ENCODE results near the gene STARD8.

Gene STARD8

GRCh38 chrX:68708503-68709290 lies 61.2 kb downstream of the STARD8 start:
- H3K9me3 ChIP-seq (ENCODE audit: control insufficient read depth, insufficient read depth, low read length) = peaks cover 3% of the 10 kb centered on the region
- H3K4me3 ChIP-seq (ENCODE audit: low read depth, low read length) = no peak overlapping the region
- H3K9ac ChIP-seq (ENCODE audit: low read depth, low read length) = no peak overlapping the region
- no peaks in the 10 kb centered on the region for H3K4me1 ChIP-seq (ENCODE audit: control insufficient read depth, insufficient read depth, low read length)
- H3K27me3 ChIP-seq (ENCODE audit: control insufficient read depth, insufficient read depth, low read length) = no peaks in the 10 kb centered on the region
- no peaks in the 10 kb centered on the region for H3K36me3 ChIP-seq (ENCODE audit: control insufficient read depth, insufficient read depth, low read length)

GRCh38 chrX:68710870-68711576 lies 63.6 kb downstream of the STARD8 start:
- peaks cover 3% of the 10 kb centered on the region for H3K9me3 ChIP-seq (ENCODE audit: control insufficient read depth, insufficient read depth, low read length)

GRCh38 chrX:68711845-68712244 lies 64.4 kb downstream of the STARD8 start:
- Histone ChIP-seq H3K9ac (ENCODE audit: low read depth, low read length) (no peak overlapping the region), H3K36me3 (ENCODE audit: control insufficient read depth, insufficient read depth, low read length) (no peaks in the 10 kb centered on the region), H3K27me3 (ENCODE audit: control insufficient read depth, insufficient read depth, low read length) (no peaks in the 10 kb centered on the region), H3K9me3 (ENCODE audit: control insufficient read depth, insufficient read depth, low read length) (peaks cover 3% of the 10 kb centered on the region), H3K4me3 (ENCODE audit: low read depth, low read length) (no peak overlapping the region), H3K4me1 (ENCODE audit: control insufficient read depth, insufficient read depth, low read length) (no peaks in the 10 kb centered on the region)

More at GRCh38 chrX:68710870-68711576, 63.6 kb downstream of the STARD8 start:
- H3K4me1 ChIP-seq (ENCODE audit: control insufficient read depth, insufficient read depth, low read length) = no peaks in the 10 kb centered on the region
- H3K9ac ChIP-seq (ENCODE audit: low read depth, low read length) = no peak overlapping the region
- H3K36me3 ChIP-seq (ENCODE audit: control insufficient read depth, insufficient read depth, low read length) = no peaks in the 10 kb centered on the region
- H3K27me3 ChIP-seq (ENCODE audit: control insufficient read depth, insufficient read depth, low read length) = no peaks in the 10 kb centered on the region
- no peak overlapping the region for H3K4me3 ChIP-seq (ENCODE audit: low read depth, low read length)

GRCh38 chrX:68714856-68715255 lies 67.4 kb downstream of the STARD8 start:
- no peaks in the 10 kb centered on the region for H3K36me3 ChIP-seq (ENCODE audit: control insufficient read depth, insufficient read depth, low read length)

GRCh38 chrX:68717196-68717595 lies 69.7 kb downstream of the STARD8 start:
- Histone ChIP-seq H3K36me3 (ENCODE audit: control insufficient read depth, insufficient read depth, low read length) (no peaks in the 10 kb centered on the region), H3K9ac (ENCODE audit: low read depth, low read length) (no peak overlapping the region), H3K9me3 (ENCODE audit: control insufficient read depth, insufficient read depth, low read length) (no peaks in the 10 kb centered on the region), H3K27me3 (ENCODE audit: control insufficient read depth, insufficient read depth, low read length) (no peaks in the 10 kb centered on the region), H3K4me1 (ENCODE audit: control insufficient read depth, insufficient read depth, low read length) (no peaks in the 10 kb centered on the region), H3K4me3 (ENCODE audit: low read depth, low read length) (no peak overlapping the region)

More at GRCh38 chrX:68714856-68715255, 67.4 kb downstream of the STARD8 start:
- H3K9me3 ChIP-seq (ENCODE audit: control insufficient read depth, insufficient read depth, low read length) = no peaks in the 10 kb centered on the region
- H3K4me1 ChIP-seq (ENCODE audit: control insufficient read depth, insufficient read depth, low read length) = no peaks in the 10 kb centered on the region
- H3K4me3 ChIP-seq (ENCODE audit: low read depth, low read length) = no peak overlapping the region
- H3K27me3 ChIP-seq (ENCODE audit: control insufficient read depth, insufficient read depth, low read length) = no peaks in the 10 kb centered on the region
- no peak overlapping the region for H3K9ac ChIP-seq (ENCODE audit: low read depth, low read length)

GRCh38 chrX:68717663-68718442 lies 70.4 kb downstream of the STARD8 start:
- no peaks in the 10 kb centered on the region for H3K27me3 ChIP-seq (ENCODE audit: control insufficient read depth, insufficient read depth, low read length)
- H3K9ac ChIP-seq (ENCODE audit: low read depth, low read length) = no peak overlapping the region
- no peaks in the 10 kb centered on the region for H3K4me1 ChIP-seq (ENCODE audit: control insufficient read depth, insufficient read depth, low read length)
- H3K9me3 ChIP-seq (ENCODE audit: control insufficient read depth, insufficient read depth, low read length) = no peaks in the 10 kb centered on the region
- no peak overlapping the region for H3K4me3 ChIP-seq (ENCODE audit: low read depth, low read length)
- no peaks in the 10 kb centered on the region for H3K36me3 ChIP-seq (ENCODE audit: control insufficient read depth, insufficient read depth, low read length)

- Histone ChIP-seq H3K36me3 (ENCODE audit: control insufficient read depth, insufficient read depth, low read length) (no peaks in the 10 kb centered on the region), H3K9me3 (ENCODE audit: control insufficient read depth, insufficient read depth, low read length) (no peaks in the 10 kb centered on the region), H3K4me3 (ENCODE audit: low read depth, low read length) (no peak overlapping the region), H3K4me1 (ENCODE audit: control insufficient read depth, insufficient read depth, low read length) (no peaks in the 10 kb centered on the region), H3K27me3 (ENCODE audit: control insufficient read depth, insufficient read depth, low read length) (no peaks in the 10 kb centered on the region), H3K9ac (ENCODE audit: low read depth, low read length) (no peak overlapping the region)
Measured at GRCh38 chrX:68718443-68718820, 71.0 kb downstream of the STARD8 start.

GRCh38 chrX:68719181-68719903 lies 71.9 kb downstream of the STARD8 start:
- no peak overlapping the region for H3K9ac ChIP-seq (ENCODE audit: low read depth, low read length)
- H3K27me3 ChIP-seq (ENCODE audit: control insufficient read depth, insufficient read depth, low read length) = no peaks in the 10 kb centered on the region
- no peaks in the 10 kb centered on the region for H3K4me1 ChIP-seq (ENCODE audit: control insufficient read depth, insufficient read depth, low read length)
- no peaks in the 10 kb centered on the region for H3K9me3 ChIP-seq (ENCODE audit: control insufficient read depth, insufficient read depth, low read length)
- no peak overlapping the region for H3K4me3 ChIP-seq (ENCODE audit: low read depth, low read length)
- H3K36me3 ChIP-seq (ENCODE audit: control insufficient read depth, insufficient read depth, low read length) = no peaks in the 10 kb centered on the region

GRCh38 chrX:68719904-68720614 lies 72.6 kb downstream of the STARD8 start:
- Histone ChIP-seq H3K4me1 (ENCODE audit: control insufficient read depth, insufficient read depth, low read length) (no peaks in the 10 kb centered on the region), H3K4me3 (ENCODE audit: low read depth, low read length) (no peak overlapping the region), H3K27me3 (ENCODE audit: control insufficient read depth, insufficient read depth, low read length) (no peaks in the 10 kb centered on the region), H3K36me3 (ENCODE audit: control insufficient read depth, insufficient read depth, low read length) (no peaks in the 10 kb centered on the region), H3K9ac (ENCODE audit: low read depth, low read length) (no peak overlapping the region), H3K9me3 (ENCODE audit: control insufficient read depth, insufficient read depth, low read length) (no peaks in the 10 kb centered on the region)

GRCh38 chrX:68720851-68721250 lies 73.4 kb downstream of the STARD8 start:
- Histone ChIP-seq H3K9me3 (ENCODE audit: control insufficient read depth, insufficient read depth, low read length) (no peaks in the 10 kb centered on the region), H3K4me1 (ENCODE audit: control insufficient read depth, insufficient read depth, low read length) (no peaks in the 10 kb centered on the region), H3K27me3 (ENCODE audit: control insufficient read depth, insufficient read depth, low read length) (no peaks in the 10 kb centered on the region), H3K4me3 (ENCODE audit: low read depth, low read length) (no peak overlapping the region), H3K36me3 (ENCODE audit: control insufficient read depth, insufficient read depth, low read length) (no peaks in the 10 kb centered on the region), H3K9ac (ENCODE audit: low read depth, low read length) (no peak overlapping the region)

- Histone ChIP-seq H3K36me3 (ENCODE audit: control insufficient read depth, insufficient read depth, low read length) (no peaks in the 10 kb centered on the region), H3K4me1 (ENCODE audit: control insufficient read depth, insufficient read depth, low read length) (no peaks in the 10 kb centered on the region), H3K9me3 (ENCODE audit: control insufficient read depth, insufficient read depth, low read length) (peaks cover 3% of the 10 kb centered on the region), H3K4me3 (ENCODE audit: low read depth, low read length) (no peak overlapping the region), H3K9ac (ENCODE audit: low read depth, low read length) (no peak overlapping the region), H3K27me3 (ENCODE audit: control insufficient read depth, insufficient read depth, low read length) (no peaks in the 10 kb centered on the region)
Measured at GRCh38 chrX:68721546-68721945, 74.1 kb downstream of the STARD8 start.

Data from iPS-15b (cell line).